Progenitor cell of endocrine pancreas (in vitro differentiated cells): ENCODE results near the gene PRKAR1B. TPM values are rescaled to one million over a fixed set of nuclear protein-coding genes. Genes with fewer than 3 reads are reported as not detected.
A peak's percentile ranks its signal among the peaks of the same experiment; 100 is the strongest.

Experiments
- DNase-seq: peaks from one replicate; pipeline ENCODE4 v3.0.0; 2021; ENCODE audit warnings: low spot score; ENCODE audit not compliant: unreplicated experiment
- H3K27ac Mint-ChIP-seq: 2 replicates; pipeline ENCODE4 v1.8.0; 2021; ENCODE audit warnings: mild to moderate bottlenecking, moderate library complexity, mixed read lengths
- H3K27me3 Mint-ChIP-seq: 2 replicates; pipeline ENCODE4 v1.8.0; 2021; ENCODE audit warnings: mixed read lengths
- H3K36me3 Mint-ChIP-seq: 2 replicates; pipeline ENCODE4 v1.8.0; 2022; ENCODE audit warnings: mixed read lengths; ENCODE audit not compliant: insufficient read depth
- H3K4me1 Mint-ChIP-seq: 2 replicates; pipeline ENCODE4 v1.8.0; 2021; ENCODE audit warnings: low read depth, mixed read lengths
- H3K4me3 Mint-ChIP-seq: 2 replicates; pipeline ENCODE4 v1.8.0; 2021; ENCODE audit warnings: low read depth, mild to moderate bottlenecking, moderate library complexity, mixed read lengths
- H3K9me3 Mint-ChIP-seq: 2 replicates; pipeline ENCODE4 v1.8.0; 2021; ENCODE audit warnings: low read depth, mixed read lengths
- total RNA-seq: library from RNA; stranded (reverse); gene quantifications from 2 replicates; pipeline ENCODE4 v1.2.1, GENCODE V29; 2021
- TF ChIP-seq, protein P1 (sequence below): fragments of 200-600 bp; sonication (generic); IDR thresholded peaks from one replicate; pipeline ENCODE4 v1.5.0; 2021; ENCODE audit warnings: antibody characterized with exemption, mild to moderate bottlenecking; ENCODE audit not compliant: unreplicated experiment

The PRKAR1B gene
- total RNA-seq, 1 donor from 2014 or later, result 54.2 TPM

GRCh38 chr7:520503-521161, 206.4 kb downstream of the PRKAR1B start:
- Mint-ChIP-seq H3K4me1 (peaks cover 17% of the 10 kb centered on the region), H3K27me3 (peaks cover 9% of the 10 kb centered on the region), H3K36me3 (peaks cover 5% of the 10 kb centered on the region), H3K9me3 (no peaks in the 10 kb centered on the region), H3K4me3 (peak overlapping the region; percentile 64), H3K27ac (no peak overlapping the region)
- TF ChIP-seq, protein P1, sequence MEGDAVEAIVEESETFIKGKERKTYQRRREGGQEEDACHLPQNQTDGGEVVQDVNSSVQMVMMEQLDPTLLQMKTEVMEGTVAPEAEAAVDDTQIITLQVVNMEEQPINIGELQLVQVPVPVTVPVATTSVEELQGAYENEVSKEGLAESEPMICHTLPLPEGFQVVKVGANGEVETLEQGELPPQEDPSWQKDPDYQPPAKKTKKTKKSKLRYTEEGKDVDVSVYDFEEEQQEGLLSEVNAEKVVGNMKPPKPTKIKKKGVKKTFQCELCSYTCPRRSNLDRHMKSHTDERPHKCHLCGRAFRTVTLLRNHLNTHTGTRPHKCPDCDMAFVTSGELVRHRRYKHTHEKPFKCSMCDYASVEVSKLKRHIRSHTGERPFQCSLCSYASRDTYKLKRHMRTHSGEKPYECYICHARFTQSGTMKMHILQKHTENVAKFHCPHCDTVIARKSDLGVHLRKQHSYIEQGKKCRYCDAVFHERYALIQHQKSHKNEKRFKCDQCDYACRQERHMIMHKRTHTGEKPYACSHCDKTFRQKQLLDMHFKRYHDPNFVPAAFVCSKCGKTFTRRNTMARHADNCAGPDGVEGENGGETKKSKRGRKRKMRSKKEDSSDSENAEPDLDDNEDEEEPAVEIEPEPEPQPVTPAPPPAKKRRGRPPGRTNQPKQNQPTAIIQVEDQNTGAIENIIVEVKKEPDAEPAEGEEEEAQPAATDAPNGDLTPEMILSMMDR, result no peak
- DNase-seq, result no peak

- H3K4me1 Mint-ChIP-seq, result peaks cover 22% of the 10 kb centered on the region
- peaks cover 9% of the 10 kb centered on the region for H3K27me3 Mint-ChIP-seq
- H3K27ac Mint-ChIP-seq, result peak within 1 kb of the TSS; percentile 73
- H3K9me3 Mint-ChIP-seq, result no peaks in the 10 kb centered on the region
- TF ChIP-seq, protein P1, result peak; percentile 27
- peak; percentile 59 for DNase-seq
- peak within 1 kb of the TSS; percentile 92 for H3K4me3 Mint-ChIP-seq
- peaks cover 5% of the 10 kb centered on the region for H3K36me3 Mint-ChIP-seq
These were observed 207.3 kb downstream of the PRKAR1B start, which contains the start of gene PDGFA for GRCh38 chr7:519484-520390. PDGFA (minus strand) TSS chr7:519846; CDS start chr7:519001, 845 bp downstream.

- TF ChIP-seq, protein P1, result no peak
- H3K27me3 Mint-ChIP-seq, result peaks cover 5% of the 10 kb centered on the region
- peaks cover 22% of the 10 kb centered on the region for H3K4me1 Mint-ChIP-seq
- DNase-seq, result peak; percentile 60
- peak overlapping the region; percentile 73 for H3K27ac Mint-ChIP-seq
- peaks cover 1% of the 10 kb centered on the region for H3K36me3 Mint-ChIP-seq
- no peaks in the 10 kb centered on the region for H3K9me3 Mint-ChIP-seq
- H3K4me3 Mint-ChIP-seq, result peak overlapping the region; percentile 92
These were observed 208.2 kb downstream of the PRKAR1B start for GRCh38 chr7:518630-519483.

DNA sequence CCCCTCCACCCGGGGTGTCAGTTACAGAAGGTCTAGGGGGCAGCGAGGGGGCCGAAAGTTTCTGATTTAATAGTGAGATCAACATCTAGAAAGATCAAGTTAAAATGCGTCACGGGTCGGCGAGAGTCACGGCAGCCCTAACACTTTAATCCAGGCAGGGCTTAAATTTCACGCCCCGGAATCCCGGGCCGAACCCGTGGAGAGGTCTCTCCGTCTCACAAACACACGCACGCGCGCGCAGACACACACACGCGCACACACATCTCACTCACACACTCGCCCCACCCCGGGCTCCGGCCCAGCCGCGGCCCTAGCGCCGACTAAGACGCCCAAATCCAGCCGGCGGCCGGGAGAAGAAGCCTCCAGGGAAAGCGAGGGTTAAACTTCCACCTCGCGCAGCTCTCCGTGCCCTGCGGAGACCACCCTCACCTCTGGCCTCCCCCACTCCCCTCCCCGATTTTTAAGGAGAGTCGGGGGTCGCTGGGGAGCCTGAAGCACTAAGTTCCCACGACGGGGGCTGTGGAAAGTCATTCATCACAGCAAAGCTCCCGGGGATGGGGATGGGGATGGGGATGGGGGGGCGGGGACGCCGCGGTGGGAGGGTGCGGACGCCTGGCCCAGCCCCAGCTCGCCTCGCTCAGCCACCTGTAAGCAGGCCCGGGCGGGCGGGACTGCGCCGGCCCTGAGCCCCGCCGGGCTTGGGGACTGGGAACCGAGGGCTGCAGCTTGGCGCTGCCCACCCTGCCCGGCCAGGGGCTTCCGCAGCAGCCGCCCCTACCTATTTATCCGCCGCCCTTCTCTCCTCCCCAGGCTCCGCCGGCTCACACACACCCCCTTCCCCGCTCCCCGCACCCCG, 209.1 kb downstream of the PRKAR1B start:
- Mint-ChIP-seq H3K4me3 (peak overlapping the region; percentile 92), H3K27ac (peak overlapping the region; percentile 92), H3K36me3 (peaks cover 3% of the 10 kb centered on the region), H3K27me3 (peaks cover 5% of the 10 kb centered on the region), H3K4me1 (peaks cover 17% of the 10 kb centered on the region), H3K9me3 (no peaks in the 10 kb centered on the region)
- DNase-seq, result no peak
- TF ChIP-seq, protein P1, result no peak
